HG02642 (cell line): ENCODE measurements around the gene PTK6.

Source experiments
- ATAC-seq: cut with Tn5 transposase; IDR thresholded peaks from one replicate; pipeline ENCODE4 v1.9.1; 2021; ENCODE audit warnings: mild to moderate bottlenecking; ENCODE audit not compliant: unreplicated experiment, poor library complexity

Gene PTK6

DNA sequence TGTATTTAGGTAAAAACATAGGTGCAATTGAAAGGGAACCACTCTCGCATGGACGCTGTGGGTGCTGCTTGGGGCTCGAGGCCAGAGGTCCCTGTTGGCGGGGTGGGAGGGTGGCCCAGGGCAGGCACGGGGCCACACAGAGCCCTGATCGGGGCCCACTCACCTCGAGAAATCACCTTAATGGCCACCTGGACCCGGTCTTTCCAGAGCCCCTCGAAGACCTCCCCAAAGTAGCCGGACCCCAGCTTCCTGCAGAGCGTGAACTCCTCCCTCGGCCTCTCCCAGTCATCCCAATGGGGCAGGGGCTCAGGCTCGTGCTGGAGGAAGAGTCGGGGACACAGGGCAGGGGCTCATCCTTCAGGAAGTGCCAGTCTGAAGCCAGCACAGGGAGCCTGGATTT lies 3.8 kb downstream of the PTK6 start:
- ATAC-seq: no peak

DNA sequence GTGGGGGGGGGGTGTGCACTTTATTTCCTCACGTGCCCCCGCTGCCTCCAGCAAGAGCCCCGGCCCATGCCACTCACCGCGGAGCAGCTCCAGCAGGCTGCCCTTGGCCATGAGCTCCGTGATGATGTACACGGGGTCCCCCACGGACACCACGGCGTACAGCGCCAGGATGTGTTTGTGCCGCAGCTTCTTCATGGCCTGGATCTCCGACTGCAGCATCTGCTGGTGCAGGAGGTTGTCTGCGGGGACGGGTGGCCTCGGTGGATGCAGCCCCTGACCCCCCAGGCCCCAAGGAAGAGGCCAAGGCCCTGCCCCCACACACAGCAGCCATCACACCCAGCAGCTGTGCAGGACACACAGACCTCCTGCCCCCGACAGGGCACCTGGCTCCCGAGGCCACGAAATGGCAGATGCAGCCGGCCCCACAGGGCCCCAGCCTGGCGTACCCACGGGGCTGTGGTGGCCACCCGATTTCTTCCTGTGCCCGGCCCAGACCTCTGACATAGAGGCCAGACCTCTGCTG lies 4.7 kb downstream of the PTK6 start:
- ATAC-seq: no peak

GRCh38 chr20:63531686-63532448 lies 5.3 kb downstream of the PTK6 start:
- no peak for ATAC-seq

- no peak for ATAC-seq
These were observed 6.4 kb downstream of the PTK6 start for GRCh38 chr20:63530788-63531160.

- ATAC-seq: no peak
These were observed 7.1 kb downstream of the PTK6 start for GRCh38 chr20:63529861-63530787.

DNA sequence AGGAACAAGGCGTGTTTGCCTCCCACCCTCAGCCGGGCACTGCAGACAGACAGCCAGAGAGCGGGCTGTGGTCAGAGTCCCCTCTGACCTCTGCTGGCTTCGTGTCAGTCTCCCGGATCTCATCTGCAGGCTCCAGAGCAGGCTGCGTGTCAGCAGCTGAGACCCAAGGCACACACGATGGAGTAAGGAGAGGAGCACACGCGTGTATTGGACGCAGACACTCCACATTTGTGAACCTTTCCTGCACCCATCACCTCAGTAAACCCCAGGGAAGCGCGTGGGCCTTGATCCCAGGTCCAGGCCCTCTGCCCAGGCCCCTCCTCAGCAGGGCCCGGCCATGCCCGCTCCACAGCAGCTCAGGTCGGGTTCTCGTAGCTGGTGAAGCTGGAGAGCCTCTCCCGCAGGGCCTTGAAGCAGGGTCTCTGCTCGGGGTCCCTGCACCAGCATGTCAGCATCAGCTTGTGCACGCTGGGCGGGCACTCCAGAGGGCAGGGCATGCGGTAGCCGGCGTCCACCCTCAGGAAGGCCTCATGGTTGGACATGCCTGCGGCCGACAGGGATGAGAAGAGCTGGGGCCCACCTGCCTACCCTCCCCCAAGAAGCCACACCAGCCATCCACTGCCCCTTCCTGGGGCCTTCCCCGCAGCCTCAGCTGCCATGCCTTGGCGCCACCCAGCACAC lies 7.9 kb downstream of the PTK6 start:
- ATAC-seq: no peak

- no peak for ATAC-seq
These were observed 10.0 kb downstream of the PTK6 start for GRCh38 chr20:63527184-63527583.

DNA sequence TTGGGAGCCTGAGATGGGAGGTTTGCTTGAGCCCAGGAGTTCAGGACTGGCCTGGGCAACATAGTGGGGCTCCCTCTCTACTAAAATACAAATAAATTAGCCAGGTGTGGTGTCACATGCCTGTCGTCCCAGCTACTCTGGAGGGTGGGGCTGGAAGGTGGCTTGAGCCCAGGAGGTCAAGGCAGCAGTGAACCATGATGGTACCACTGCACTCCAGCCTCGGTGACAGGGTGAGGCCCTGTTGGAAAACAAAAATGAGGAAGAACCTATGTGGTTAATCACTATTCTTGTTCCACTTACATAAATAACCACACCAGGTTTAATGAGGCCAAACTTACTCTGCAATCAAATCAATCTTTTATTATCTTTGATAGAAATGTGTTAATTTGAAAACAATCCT lies 11.2 kb downstream of the PTK6 start:
- no peak for ATAC-seq

DNA sequence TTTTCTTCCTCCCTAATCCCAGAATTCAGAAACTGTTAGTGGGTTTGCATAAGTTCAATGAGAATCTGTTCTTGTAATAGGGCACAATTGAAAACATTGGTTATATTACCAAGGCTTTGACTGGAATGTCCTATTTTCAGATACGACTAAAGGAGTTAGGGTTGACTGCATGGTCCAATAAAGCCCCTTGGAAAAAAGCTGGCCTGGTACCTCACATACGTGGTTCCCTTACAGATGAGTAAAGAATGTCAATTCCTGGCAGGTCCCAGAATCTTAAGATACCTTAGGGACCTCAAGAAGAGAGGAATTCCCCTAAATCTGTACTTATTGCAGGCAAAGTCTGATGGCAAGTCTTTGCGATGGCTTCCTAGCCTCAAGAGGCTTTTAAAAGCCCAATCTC lies 12.0 kb downstream of the PTK6 start:
- ATAC-seq: no peak

DNA sequence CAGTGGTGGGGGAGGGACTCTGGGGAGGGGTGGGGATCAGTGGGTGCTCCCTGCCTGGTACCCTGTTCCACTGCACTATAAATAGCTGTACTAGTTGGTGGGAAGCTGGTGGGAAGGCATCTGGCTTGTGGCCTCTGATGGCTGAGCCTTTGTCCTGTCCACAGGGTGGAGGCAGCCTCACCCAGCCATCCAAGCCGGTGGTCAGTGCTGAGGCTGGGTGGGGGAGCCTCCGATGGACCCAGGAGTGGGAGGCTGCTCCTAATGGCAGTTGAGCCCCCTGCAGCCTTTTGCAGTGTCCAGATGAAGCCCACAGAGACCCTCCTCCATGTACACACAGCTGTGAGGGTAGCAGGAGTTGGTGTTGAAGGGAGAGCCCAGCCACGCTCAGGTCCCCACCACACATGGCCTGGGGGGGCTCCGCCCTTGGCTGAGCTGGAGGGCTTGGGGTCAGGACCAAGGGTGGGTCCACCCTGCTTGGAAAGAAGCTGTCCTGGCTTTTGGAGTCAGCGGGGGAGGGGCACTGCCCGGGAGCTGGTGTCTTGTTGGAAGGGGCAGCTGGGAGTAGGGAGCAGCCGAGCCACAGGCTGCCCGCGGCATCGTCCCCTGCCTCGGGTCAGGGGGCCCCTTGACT lies 14.1 kb downstream of the PTK6 start:
- no peak for ATAC-seq

DNA sequence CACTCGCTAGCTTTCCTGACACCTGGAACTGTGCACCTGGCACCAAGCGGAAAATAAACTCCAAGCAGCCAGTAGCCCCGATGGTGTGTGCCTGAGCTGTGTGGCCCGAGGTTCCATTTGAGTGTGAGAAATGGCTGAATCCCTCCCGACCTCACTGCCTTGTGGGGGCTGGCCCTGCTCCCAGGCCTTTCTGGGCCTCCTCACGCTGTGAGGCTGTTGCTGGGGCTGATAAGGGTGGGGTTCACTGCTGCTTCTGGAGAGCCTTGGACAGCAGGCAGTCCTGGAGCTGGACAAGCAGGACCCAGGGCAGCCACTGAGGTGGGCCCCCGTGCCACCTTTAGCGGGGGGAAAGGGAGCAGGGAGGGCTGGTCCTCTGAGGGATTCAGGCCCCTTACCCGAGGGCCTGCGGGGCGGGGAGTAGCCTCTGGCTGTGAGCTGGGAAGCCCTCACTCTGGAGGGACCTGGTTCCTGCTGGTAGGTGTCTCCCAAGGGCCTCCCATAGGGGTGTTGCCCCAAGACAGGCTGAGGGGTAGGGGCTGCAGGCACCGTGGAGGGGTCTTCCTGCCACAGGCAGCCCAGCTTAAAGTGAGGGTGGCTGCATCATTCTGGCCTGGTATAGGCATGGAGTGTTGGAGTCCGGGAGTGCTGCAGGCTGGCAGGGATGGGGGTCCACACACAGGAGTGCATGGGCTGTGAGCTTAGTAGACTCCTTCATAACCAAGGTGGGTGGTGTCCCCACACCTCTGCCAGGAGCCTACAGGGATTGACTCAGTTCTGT lies 14.9 kb downstream of the PTK6 start:
- ATAC-seq: no peak

- ATAC-seq: no peak
These were observed 15.6 kb downstream of the PTK6 start for GRCh38 chr20:63521602-63522001.

DNA sequence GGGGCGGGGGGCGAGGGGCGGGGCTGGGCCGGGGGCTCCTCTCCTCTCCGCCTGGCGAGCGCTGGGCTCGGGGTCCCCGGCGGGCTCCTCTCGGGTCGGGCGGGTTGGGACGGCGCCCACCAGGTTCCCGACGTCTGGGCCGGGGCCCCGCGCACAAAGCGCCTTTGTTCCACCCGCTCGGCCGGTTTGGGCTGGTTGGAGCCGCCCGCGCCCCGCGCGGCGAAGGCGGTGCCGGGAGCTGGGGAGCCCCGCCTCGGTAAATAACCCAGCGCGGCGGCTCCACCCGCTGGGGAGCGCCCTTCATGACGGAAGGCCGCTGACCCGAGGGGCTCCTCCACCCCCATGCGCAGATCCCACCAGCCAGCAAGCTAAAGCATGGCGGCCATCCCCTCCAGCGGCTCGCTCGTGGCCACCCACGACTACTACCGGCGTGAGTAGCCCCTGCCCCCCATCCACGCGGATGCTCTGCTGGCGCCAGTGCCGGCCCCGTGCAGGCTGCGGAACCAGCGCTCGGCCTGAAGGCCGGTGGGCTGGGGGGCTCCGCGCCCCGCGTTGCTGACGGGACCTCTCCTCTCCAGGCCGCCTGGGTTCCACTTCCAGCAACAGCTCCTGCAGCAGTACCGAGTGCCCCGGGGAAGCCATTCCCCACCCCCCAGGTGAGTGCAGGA lies 16.1 kb downstream of the PTK6 start:
- ATAC-seq: peak; percentile 38

- ATAC-seq: peak; percentile 76
These were observed 16.7 kb downstream of the PTK6 start, which contains the start of gene PPDPF for GRCh38 chr20:63520504-63520933. Gene PPDPF, plus strand, starts transcription at chr20:63520765. Its CDS starts 544 bp downstream, at chr20:63521309.

DNA sequence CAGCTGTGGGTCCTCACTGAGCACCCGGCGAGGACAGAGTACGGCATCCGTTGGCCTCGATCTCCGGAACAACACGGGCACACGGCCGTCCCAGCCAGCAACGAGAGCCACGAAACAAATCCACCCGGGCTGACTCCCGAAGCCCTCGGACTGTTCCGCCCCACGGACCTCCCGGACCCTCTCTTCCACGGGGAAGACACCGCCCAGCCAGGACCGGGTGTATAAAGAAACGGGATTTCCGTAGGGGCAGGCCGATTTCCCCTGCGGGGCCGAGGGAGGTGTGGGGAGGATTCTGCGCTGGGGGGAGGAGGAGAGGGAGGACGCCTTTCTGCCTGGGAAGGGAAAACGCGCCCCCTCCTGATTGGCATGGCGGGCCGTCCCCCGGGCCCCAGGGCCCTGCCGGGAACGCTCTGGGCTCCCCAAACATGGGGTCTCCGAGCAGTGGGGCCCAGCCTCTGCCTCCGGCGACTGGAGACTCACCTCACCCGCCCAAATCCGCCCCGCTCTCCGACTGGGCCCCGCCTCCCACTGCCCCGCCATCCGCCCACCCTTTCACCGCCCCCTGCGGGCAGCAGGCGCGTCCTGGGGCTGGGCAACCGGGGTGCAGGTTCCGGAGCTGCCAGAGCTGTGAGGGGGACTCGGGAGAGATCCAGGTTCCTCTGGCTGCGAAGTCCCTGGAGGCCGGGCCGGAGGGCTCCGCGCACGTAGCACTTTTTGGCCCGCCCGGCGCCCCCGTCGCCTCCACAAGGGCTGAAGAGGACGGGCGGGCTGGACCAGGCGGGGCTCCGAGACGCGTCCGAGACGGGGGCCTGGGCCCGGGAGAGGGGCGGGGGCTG lies 17.3 kb downstream of the PTK6 start:
- ATAC-seq: peak; percentile 37

GRCh38 chr20:63518946-63519667 lies 18.1 kb downstream of the PTK6 start:
- no peak for ATAC-seq

GRCh38 chr20:63518351-63518861 lies 18.8 kb downstream of the PTK6 start:
- no peak for ATAC-seq
